Vagina (tissue), 2 donors: ENCODE results near the gene VOPP1.

Experiments used
- POLR2AphosphoS5 ChIP-seq, 2 donors: sonication (generic); formaldehyde crosslinking; IDR thresholded peaks; one replicate each; pipeline ENCODE4 v1.9.0; 2017; ENCODE audit warnings: antibody characterized with exemption in 2 of 2, mild to moderate bottlenecking in 2 of 2, low read depth in 1 of 2; ENCODE audit not compliant: insufficient read depth in 1 of 2
- TF ChIP-seq, protein P1 (sequence below), 3 experiments: fragments of 450-650 bp in 2 of 3; fragments of 200-600 bp in 1 of 3; sonication (generic) in 1 of 3; IDR thresholded peaks; one replicate each; pipeline ENCODE4 v1.5.1; 2017 to 2019; ENCODE audit warnings: antibody characterized with exemption in 3 of 3, mild to moderate bottlenecking in 2 of 3, moderate library complexity in 2 of 3

DNA sequence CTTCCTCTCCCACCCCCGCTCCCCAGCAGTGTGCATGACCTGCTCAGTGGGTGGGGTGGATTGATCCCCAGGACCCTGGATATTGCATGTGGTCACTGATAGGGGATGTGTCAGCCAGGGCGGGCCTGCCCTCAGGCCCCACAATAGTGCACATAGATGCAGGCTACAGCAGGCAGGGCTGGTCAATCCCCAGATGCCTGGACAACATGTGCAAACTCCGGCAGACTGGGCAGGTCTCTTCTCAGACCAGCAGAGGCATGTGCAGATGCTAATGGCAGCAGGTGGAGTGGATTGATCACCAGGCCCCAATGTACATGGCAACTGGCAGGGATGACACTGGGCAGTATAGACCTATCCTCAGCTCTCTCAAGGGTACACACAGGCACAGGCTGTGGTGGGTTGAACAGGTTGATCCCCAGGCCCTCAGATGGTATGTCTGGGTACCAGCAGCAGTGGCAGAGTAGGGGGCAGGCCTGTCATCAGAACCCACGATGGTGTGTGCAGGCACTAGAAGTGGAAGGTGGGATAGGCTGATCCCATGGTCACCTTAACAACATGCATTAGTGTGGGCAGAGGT is 108.5 kb downstream of the VOPP1 start:
- TF ChIP-seq, protein P1, sequence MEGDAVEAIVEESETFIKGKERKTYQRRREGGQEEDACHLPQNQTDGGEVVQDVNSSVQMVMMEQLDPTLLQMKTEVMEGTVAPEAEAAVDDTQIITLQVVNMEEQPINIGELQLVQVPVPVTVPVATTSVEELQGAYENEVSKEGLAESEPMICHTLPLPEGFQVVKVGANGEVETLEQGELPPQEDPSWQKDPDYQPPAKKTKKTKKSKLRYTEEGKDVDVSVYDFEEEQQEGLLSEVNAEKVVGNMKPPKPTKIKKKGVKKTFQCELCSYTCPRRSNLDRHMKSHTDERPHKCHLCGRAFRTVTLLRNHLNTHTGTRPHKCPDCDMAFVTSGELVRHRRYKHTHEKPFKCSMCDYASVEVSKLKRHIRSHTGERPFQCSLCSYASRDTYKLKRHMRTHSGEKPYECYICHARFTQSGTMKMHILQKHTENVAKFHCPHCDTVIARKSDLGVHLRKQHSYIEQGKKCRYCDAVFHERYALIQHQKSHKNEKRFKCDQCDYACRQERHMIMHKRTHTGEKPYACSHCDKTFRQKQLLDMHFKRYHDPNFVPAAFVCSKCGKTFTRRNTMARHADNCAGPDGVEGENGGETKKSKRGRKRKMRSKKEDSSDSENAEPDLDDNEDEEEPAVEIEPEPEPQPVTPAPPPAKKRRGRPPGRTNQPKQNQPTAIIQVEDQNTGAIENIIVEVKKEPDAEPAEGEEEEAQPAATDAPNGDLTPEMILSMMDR (IDR thresholded peaks at IDR 0.05): no peak
- TF ChIP-seq POLR2AphosphoS5 (IDR thresholded peaks at IDR 0.05; ENCODE audit: insufficient read depth in 1 of 2, low read depth in 1 of 2): no peak
